ENCODE results near the gene SGTA.
A peak's percentile ranks its signal among the peaks of the same experiment; 100 is the strongest.

The SGTA gene

DNA sequence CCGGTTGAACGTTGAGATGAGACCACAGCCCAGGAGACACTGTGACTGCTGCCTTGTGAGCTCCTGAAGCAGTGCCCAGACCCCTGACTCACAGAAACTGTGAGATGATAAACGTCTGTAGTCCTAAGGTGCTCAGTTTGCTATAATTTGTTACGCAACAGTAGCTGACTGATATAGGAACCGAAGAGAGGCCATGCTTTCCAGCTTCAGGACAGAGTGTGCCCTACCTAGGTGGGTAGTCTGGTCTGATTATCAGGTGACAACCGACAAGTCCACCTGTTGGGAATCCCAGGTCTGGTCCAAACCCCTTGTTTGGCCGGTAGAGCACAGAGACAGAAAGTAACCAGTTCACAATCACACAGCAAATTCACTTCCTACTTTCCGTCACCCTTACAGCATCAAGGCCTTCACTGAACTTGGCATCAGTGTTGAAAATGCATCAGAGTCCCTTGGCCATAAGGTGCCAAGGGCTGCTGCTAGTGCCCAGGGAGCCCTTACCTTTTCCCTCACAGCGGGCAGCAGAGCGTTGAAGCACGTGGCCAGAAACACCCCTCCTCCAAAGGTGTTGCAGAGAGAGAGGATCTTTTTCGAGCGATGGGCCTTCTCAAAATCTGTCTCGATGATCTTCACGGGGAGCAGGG lies 46.4 kb downstream of the SGTA start:
- Mint-ChIP-seq H3K36me3 (peaks cover 35% of the 10 kb centered on the region), H3K9me3 (no peaks in the 10 kb centered on the region), H3K27ac (no peak overlapping the region), H3K4me3 (no peak overlapping the region), H3K4me1 (peaks cover 45% of the 10 kb centered on the region)
- no peak for DNase-seq (ENCODE audit: low spot score in 2 of 2)
- no peak for ATAC-seq

DNA sequence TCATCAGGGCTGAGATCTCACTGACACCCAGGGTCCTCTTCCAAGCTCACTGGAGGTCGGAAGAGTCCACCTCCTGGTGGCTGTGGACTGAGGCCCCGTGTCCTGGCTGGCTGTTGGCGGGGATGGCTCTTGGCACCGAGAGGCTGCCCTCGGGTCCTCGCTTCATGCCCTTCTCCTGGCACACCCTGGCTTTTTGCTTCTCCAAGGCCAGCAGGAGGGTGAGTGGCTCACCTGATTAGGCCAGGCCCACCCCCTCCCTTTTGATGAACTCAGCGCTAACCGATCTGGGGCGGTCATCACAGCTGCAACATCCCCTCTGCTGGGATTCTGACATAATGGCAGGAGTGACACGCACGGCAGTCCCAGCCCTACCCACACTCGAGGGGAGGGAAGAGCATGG lies 47.7 kb downstream of the SGTA start:
- Mint-ChIP-seq H3K9me3 (no peaks in the 10 kb centered on the region), H3K4me1 (peaks cover 45% of the 10 kb centered on the region), H3K27ac (no peak overlapping the region), H3K4me3 (no peak overlapping the region), H3K36me3 (peaks cover 35% of the 10 kb centered on the region)
- ATAC-seq (no peak), DNase-seq (ENCODE audit: low spot score in 2 of 2) (no peak)

- Mint-ChIP-seq H3K9me3 (no peaks in the 10 kb centered on the region), H3K4me3 (no peak overlapping the region), H3K36me3 (peaks cover 35% of the 10 kb centered on the region), H3K27ac (peak overlapping the region; percentile 14), H3K4me1 (peaks cover 40% of the 10 kb centered on the region)
- DNase-seq (ENCODE audit: low spot score in 2 of 2) (no peak), ATAC-seq (no peak)
Measured at GRCh38 chr19:2734589-2735288, 48.3 kb downstream of the SGTA start.

DNA sequence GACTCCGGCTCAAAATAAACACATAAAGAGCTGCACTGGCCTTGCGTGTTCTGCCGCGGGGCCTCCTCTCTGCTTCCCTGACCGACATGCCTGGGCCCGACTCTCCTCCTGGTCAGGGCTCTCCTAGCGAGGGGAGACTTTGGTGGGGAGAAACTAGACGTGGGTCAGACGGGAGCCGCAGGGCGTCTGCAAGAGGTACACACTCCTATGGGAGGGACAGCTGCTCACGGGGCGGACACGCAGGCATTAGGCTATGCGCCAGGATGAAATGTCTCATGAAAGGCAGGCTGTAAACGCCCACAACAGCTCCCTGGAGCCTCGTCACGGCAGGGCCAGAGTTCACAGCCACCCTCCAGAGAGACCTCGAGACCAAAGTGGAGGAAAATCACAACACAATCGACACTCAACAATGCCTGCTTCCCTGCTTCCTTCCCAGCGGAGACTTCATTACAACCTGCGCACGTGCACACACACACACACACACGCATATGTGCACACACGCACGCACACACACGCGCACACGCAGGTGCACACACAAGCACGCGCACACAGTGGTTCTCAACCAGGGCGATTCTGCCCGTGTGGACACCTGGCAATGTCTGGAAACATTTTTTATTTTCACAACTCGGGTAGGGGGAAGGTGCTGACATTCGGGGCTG lies 49.0 kb downstream of the SGTA start:
- ATAC-seq (no peak), DNase-seq (ENCODE audit: low spot score in 2 of 2) (no peak)
- H3K4me3 Mint-ChIP-seq: no peak overlapping the region
- no peaks in the 10 kb centered on the region for H3K9me3 Mint-ChIP-seq
- H3K4me1 Mint-ChIP-seq: peaks cover 35% of the 10 kb centered on the region
- H3K36me3 Mint-ChIP-seq: peaks cover 35% of the 10 kb centered on the region
- peak overlapping the region; percentile 14 for H3K27ac Mint-ChIP-seq

DNA sequence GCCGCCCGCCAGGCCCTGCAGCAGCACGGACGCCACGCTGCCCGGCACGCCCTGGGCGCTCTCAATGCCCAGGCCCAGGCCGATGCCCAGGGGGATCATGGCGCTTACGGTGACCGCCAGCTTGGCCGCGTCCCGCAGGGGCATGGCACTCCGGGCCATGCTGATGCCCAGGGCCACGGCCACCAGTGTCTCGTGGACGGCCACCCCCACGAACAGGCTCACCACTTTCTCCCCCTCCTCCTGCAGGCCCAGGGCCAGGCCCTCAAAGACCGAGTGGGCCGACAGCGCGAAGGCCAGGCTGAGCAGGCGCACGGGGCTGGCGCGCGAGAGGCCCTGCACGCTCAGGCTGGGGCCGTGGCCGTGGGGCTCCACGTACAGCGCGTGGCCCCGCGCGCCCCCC lies 50.2 kb downstream of the SGTA start:
- H3K36me3 Mint-ChIP-seq: peaks cover 28% of the 10 kb centered on the region

DNA sequence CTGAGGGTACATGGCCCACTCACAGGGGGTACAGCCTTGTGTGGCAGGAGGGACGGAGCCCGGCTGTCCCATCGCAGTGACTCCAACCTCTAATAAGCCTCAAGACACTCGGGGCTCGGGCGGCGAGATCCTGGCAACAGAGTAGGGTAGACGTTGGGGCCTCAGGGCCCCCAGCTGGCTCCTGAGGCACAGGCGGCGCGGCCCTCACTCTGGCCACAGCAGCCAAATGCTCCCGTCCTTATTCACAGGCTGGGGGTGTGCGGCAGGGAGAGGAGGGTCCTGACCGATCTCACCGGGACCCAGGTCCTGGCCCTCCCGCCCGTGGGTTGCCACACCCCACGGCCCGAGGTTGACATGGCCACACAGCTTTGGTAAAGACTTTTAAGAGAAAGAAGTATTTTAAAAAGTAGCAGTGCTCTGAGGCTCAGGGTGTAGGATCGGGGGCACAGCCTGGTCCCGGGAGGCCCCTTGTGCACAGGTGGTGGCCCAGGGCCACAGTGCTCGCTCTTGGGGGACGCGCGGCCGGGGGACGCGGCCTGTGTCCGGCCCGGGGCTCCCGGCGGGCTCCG lies 50.8 kb downstream of the SGTA start:
- no peak overlapping the region for H3K27ac Mint-ChIP-seq
- no peak overlapping the region for H3K4me3 Mint-ChIP-seq
- no peaks in the 10 kb centered on the region for H3K9me3 Mint-ChIP-seq
- DNase-seq (ENCODE audit: low spot score in 2 of 2): no peak
- H3K36me3 Mint-ChIP-seq: peaks cover 28% of the 10 kb centered on the region
- peaks cover 26% of the 10 kb centered on the region for H3K4me1 Mint-ChIP-seq
- ATAC-seq: no peak

More for the DNA sequence above, 50.2 kb downstream of the SGTA start:
- DNase-seq (ENCODE audit: low spot score in 2 of 2) (no peak), ATAC-seq (no peak)
- Mint-ChIP-seq H3K9me3 (no peaks in the 10 kb centered on the region), H3K4me1 (peaks cover 25% of the 10 kb centered on the region), H3K4me3 (no peak overlapping the region), H3K27ac (no peak overlapping the region)

- peaks cover 20% of the 10 kb centered on the region for H3K36me3 Mint-ChIP-seq
- DNase-seq (ENCODE audit: low spot score in 2 of 2): no peak
- ATAC-seq: no peak
Measured at GRCh38 chr19:2731181-2731995, 51.7 kb downstream of the SGTA start.

GRCh38 chr19:2729943-2730818 lies 52.9 kb downstream of the SGTA start:
- H3K36me3 Mint-ChIP-seq: peaks cover 16% of the 10 kb centered on the region
- no peaks in the 10 kb centered on the region for H3K9me3 Mint-ChIP-seq
- H3K4me3 Mint-ChIP-seq: no peak overlapping the region
- DNase-seq (ENCODE audit: low spot score in 2 of 2) (no peak), ATAC-seq (no peak)
- peaks cover 18% of the 10 kb centered on the region for H3K4me1 Mint-ChIP-seq
- no peak overlapping the region for H3K27ac Mint-ChIP-seq

More at GRCh38 chr19:2731181-2731995, 51.7 kb downstream of the SGTA start:
- no peak overlapping the region for H3K27ac Mint-ChIP-seq
- H3K9me3 Mint-ChIP-seq: no peaks in the 10 kb centered on the region
- no peak overlapping the region for H3K4me3 Mint-ChIP-seq
- H3K4me1 Mint-ChIP-seq: peaks cover 23% of the 10 kb centered on the region

DNA sequence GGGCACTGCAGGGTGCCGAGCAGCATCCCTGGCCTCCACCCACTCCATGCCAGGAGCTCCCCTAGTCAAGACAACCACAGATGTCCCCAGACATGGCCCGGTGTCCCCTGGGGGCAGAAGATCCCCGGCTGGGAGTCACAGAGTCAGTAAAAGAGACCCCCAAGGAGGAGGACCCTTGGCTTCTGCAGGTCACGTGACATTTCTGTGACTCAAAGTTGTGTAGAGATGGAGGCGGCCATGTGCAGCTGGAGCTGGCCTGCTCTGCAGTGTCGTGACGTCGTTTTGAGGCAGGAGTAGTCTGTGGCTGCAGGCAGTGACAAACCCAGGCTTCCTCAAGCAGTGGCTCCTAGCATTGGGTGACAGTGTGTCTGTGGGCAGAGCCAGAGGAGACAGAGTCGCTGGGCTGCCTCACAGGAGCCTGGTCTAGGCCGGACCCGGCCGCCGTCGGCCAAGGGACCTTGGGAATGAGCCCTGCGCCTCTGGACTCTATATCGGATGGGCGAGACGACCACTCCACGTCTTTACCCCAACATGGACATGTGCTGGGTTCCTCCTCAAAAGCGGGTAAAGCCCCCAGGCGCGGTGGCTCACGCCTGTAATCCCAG lies 54.2 kb downstream of the SGTA start:
- H3K27ac Mint-ChIP-seq: no peak overlapping the region
- ATAC-seq: no peak
- no peaks in the 10 kb centered on the region for H3K9me3 Mint-ChIP-seq
- DNase-seq (ENCODE audit: low spot score in 2 of 2): no peak
- peaks cover 6% of the 10 kb centered on the region for H3K4me1 Mint-ChIP-seq
- no peak overlapping the region for H3K4me3 Mint-ChIP-seq
- H3K36me3 Mint-ChIP-seq: peaks cover 7% of the 10 kb centered on the region

GRCh38 chr19:2727640-2727944 lies 55.5 kb downstream of the SGTA start:
- Mint-ChIP-seq H3K4me3 (no peak overlapping the region), H3K4me1 (peaks cover 5% of the 10 kb centered on the region), H3K9me3 (no peaks in the 10 kb centered on the region), H3K27ac (no peak overlapping the region), H3K36me3 (no peaks in the 10 kb centered on the region)
- no peak for ATAC-seq
- no peak for DNase-seq (ENCODE audit: low spot score in 2 of 2)

GRCh38 chr19:2726904-2727639 lies 56.0 kb downstream of the SGTA start:
- ATAC-seq (no peak), DNase-seq (ENCODE audit: low spot score in 2 of 2) (no peak)
- Mint-ChIP-seq H3K9me3 (no peaks in the 10 kb centered on the region), H3K27ac (no peak overlapping the region), H3K4me3 (no peak overlapping the region), H3K4me1 (peaks cover 5% of the 10 kb centered on the region), H3K36me3 (no peaks in the 10 kb centered on the region)

DNA sequence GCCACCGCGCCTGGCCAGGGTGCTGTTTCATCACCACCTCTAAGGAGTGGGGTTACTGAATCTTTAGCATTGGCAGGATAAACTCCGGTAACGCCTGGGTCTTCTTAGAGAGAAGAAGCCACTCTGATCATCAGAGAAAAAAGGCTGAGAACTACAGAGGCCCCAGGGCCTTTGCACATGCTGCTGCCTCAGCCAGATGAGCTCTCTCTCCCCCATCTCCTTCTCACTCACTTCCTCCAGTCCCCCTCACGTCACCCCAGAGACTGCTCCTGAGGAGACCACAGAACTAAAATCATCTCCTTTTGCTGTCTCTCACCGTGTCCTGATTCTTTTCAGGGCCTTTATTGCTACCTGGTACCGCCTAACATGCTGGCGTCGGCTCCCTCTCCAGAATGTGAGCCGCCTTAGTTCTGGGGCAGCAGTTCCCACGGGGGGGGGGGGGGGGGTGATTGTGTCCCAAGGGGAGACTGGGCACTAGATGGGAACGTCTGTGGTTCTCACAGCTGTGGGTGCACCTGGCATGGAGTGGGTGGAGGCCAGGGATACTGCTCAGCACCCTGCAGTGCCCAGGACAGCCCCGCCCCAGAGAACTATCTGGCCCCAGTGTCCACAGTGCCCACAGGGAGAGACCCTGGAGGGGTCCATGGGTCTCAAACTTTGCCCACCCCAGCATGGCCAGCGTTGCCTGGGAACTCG lies 56.8 kb downstream of the SGTA start:
- ATAC-seq (no peak), DNase-seq (ENCODE audit: low spot score in 2 of 2) (no peak)
- Mint-ChIP-seq H3K36me3 (no peaks in the 10 kb centered on the region), H3K4me1 (peaks cover 5% of the 10 kb centered on the region), H3K9me3 (no peaks in the 10 kb centered on the region), H3K27ac (no peak overlapping the region), H3K4me3 (no peak overlapping the region)

DNA sequence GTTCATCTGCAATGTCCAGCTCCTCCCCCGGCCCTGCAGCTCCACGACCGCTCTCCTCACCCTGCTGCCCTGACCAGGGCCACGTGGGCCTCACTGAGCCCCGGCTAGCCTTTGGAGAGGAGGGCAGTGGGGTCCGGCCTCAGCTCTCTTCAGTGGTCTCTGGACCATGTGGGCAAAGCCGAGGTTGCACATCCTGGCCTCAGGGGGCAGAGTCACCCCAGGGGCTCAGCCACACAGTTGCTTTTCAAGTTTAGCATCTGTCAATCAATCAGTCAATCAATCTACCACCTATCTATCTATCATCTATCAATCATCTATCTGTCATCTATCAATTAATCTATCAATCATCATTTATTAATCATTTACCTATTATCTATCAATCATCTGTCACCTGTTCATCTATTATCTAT lies 58.9 kb downstream of the SGTA start:
- DNase-seq (ENCODE audit: low spot score in 2 of 2) (no peak), ATAC-seq (no peak)
- no peaks in the 10 kb centered on the region for H3K9me3 Mint-ChIP-seq
- H3K4me1 Mint-ChIP-seq: peaks cover 5% of the 10 kb centered on the region
- H3K36me3 Mint-ChIP-seq: no peaks in the 10 kb centered on the region
- no peak overlapping the region for H3K27ac Mint-ChIP-seq
- H3K4me3 Mint-ChIP-seq: no peak overlapping the region

All from stimulated activated effector memory CD8-positive, alpha-beta T cell treated with anti-CD3 and anti-CD28 coated beads, Interleukin-12 subunit alpha, Interleukin-12 subunit beta, amount 100 ng/mL, for 72 hours (primary cell).